Esophagus (tissue), 2 donors: Measurements from ENCODE around the gene EN2. TPM values are rescaled to one million over a fixed set of nuclear protein-coding genes. Genes with fewer than 3 reads are reported as not detected.

Source experiments
- H3K27ac ChIP-seq, 2 donors: one replicate each; pipeline ENCODE4 v1.5.1; 2013; ENCODE audit warnings: low read depth in 2 of 2, mild to moderate bottlenecking in 2 of 2, inconsistent platforms in 1 of 2, low read length in 1 of 2, moderate library complexity in 1 of 2
- H3K27me3 ChIP-seq, 2 donors: one replicate each; pipeline ENCODE4 v1.6.1; 2013; ENCODE audit warnings: low read length in 2 of 2, control low read depth in 1 of 2, mild to moderate bottlenecking in 1 of 2; ENCODE audit not compliant: insufficient read depth in 2 of 2, control insufficient read depth in 1 of 2
- H3K36me3 ChIP-seq, 2 donors: one replicate each; pipeline ENCODE4 v1.6.1; 2013; ENCODE audit warnings: low read length in 1 of 2; ENCODE audit not compliant: control insufficient read depth in 2 of 2, insufficient read depth in 2 of 2
- H3K4me1 ChIP-seq, 2 donors: one replicate each; pipeline ENCODE4 v1.6.1; 2013; ENCODE audit warnings: low read length in 1 of 2; ENCODE audit not compliant: control insufficient read depth in 2 of 2, insufficient read depth in 2 of 2
- H3K4me3 ChIP-seq, 2 donors: one replicate each; pipeline ENCODE4 v1.5.1; 2013; ENCODE audit warnings: low read length in 2 of 2, mild to moderate bottlenecking in 2 of 2, low read depth in 1 of 2, moderate library complexity in 1 of 2
- H3K9me3 ChIP-seq, 2 donors: one replicate each; pipeline ENCODE4 v1.6.1; 2013; ENCODE audit warnings: mild to moderate bottlenecking in 2 of 2, low read depth in 1 of 2, low read length in 1 of 2, moderate library complexity in 1 of 2; ENCODE audit not compliant: control insufficient read depth in 2 of 2, insufficient read depth in 1 of 2
- WGBS, 2 donors: extraction: QIAGEN DNeasy Blood & Tissue Kit; methylation state at CpG; one replicate each; pipeline ENCODE4 v1.1.7; 2013; 5-methylcytosine and 5-hydroxymethylcytosine counted together
- polyA plus RNA-seq, 2 donors: library from polyadenylated mRNA; stranded (reverse); fragments of 200-250 nt; gene quantifications; one replicate each; pipeline ENCODE4 v1.2.3, GENCODE V29; 2013
- donor health status: healthy with polysubstance abuse.
- donor health status: Bipolar disorder and iron deficiency.

Gene EN2
- polyA plus RNA-seq, 2 donors = 0.01 to 0.02 TPM

DNA sequence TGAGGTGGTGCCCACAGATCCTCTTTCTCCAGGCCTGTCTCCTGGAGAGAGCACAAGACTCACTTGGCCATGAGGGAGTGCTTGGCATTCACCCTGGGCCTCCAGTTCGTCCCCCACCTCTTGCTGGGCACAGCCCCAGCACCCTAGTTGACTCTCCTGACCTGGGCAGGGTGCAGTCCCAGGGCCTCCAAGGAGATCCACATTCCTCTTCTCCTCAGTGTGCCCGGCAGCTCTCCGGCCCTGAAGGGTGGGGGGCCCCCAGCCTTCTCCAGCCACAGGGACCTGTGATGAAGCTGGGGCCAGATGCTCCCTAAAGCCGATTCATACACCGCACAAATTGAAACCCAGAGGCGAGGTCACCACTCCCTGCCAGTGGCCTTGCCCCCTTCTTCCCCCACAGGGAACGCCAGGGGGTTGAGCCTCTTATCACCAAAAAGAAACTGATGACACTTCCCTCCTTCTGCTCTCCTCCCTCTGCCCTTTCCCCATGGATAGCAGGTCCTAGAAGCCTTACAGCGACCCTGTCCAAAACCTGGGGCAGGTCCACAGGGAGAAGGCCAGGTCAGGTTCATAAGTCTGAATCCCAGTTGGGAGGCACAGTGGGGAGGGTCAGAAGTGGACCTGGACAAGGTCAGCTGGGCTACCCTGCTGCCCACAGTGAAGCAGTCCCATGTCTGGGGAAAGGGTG lies 3.1 kb downstream of the EN2 start:
- WGBS, 2 donors = 22 to 28% methylated on average over 8 of the region's 8 CpGs
- Histone ChIP-seq H3K4me3 (no peak overlapping the region), H3K27ac (no peak overlapping the region), H3K27me3 (peaks cover 0 to 61% of the 10 kb centered on the region in 2 donors), H3K36me3 (no peaks in the 10 kb centered on the region), H3K4me1 (peaks cover 10 to 15% of the 10 kb centered on the region in 2 donors), H3K9me3 (peaks cover 4 to 6% of the 10 kb centered on the region in 2 donors)

GRCh38 chr7:155461631-155462030 lies 3.7 kb downstream of the EN2 start:
- Histone ChIP-seq H3K9me3 (peaks cover 4 to 6% of the 10 kb centered on the region in 2 donors), H3K36me3 (no peaks in the 10 kb centered on the region), H3K4me3 (no peak overlapping the region), H3K27ac (no peak overlapping the region), H3K27me3 (peaks cover 0 to 66% of the 10 kb centered on the region in 2 donors), H3K4me1 (peaks cover 10 to 18% of the 10 kb centered on the region in 2 donors)
- WGBS, 2 donors = 42 to 50% methylated on average over 3 of the region's 3 CpGs

DNA sequence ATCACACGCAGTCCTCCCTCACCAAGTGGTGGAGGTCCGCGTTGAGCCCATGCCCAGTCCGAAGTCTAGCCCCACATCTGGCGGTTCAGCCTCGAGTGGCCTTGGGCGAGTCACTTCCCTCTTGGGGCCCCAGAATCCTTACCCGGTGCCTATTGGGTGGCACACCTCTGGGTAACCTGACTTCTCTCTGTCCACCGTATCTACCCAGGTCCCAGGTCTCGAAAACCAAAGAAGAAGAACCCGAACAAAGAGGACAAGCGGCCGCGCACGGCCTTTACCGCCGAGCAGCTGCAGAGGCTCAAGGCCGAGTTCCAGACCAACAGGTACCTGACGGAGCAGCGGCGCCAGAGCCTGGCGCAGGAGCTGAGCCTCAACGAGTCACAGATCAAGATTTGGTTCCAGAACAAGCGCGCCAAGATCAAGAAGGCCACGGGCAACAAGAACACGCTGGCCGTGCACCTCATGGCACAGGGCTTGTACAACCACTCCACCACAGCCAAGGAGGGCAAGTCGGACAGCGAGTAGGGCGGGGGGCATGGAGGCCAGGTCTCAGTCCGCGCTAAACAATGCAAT lies 4.3 kb downstream of the EN2 start:
- no peak overlapping the region for H3K27ac ChIP-seq
- WGBS, 2 donors = 17 to 18% methylated on average over 33 of the region's 33 CpGs
- peaks cover 6 to 22% of the 10 kb centered on the region in 2 donors for H3K4me1 ChIP-seq
- peaks cover 4 to 6% of the 10 kb centered on the region in 2 donors for H3K9me3 ChIP-seq
- peaks cover 0 to 69% of the 10 kb centered on the region in 2 donors for H3K27me3 ChIP-seq
- H3K4me3 ChIP-seq = no peak overlapping the region
- no peaks in the 10 kb centered on the region for H3K36me3 ChIP-seq

DNA sequence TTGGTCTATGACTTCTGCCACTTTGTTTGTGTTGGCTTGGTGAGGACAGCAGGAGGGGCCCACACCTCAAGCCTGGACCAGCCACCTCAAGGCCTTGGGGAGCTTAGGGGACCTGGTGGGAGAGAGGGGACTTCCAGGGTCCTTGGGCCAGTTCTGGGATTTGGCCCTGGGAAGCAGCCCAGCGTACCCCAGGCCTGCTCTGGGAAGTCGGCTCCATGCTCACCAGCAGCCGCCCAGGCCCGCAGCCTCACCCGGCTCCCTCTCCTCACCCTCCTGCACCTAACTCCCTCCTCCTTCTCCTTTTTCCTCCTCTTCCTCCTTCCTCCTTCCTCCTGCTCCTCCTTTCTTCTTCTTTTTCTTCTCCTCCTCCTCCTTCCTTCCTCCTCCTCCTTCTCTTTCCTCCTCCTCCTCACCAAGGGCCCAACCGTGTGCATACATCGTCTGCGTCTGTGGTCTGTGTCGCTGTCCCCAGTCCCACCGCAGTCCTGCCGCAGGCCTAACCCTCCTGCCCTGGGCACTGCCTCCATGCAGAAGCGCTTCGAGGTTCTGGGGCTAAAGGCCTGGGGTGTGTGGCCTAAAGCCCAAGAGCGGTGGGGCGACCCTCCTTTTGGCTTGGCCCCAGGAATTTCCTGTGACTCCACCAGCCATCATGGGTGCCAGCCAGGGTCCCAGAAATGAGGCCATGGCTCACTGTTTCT lies 5.3 kb downstream of the EN2 start:
- H3K27ac ChIP-seq = no peak overlapping the region
- no peak overlapping the region for H3K4me3 ChIP-seq
- H3K4me1 ChIP-seq = peaks cover 5 to 15% of the 10 kb centered on the region in 2 donors
- H3K36me3 ChIP-seq = no peaks in the 10 kb centered on the region
- H3K9me3 ChIP-seq = peaks cover 3 to 6% of the 10 kb centered on the region in 2 donors
- H3K27me3 ChIP-seq = peaks cover 0 to 71% of the 10 kb centered on the region in 2 donors
- WGBS, 2 donors = 22 to 24% methylated on average over 13 to 15 of the region's 15 CpGs

- Histone ChIP-seq H3K36me3 (no peaks in the 10 kb centered on the region), H3K4me1 (peaks cover 8 to 11% of the 10 kb centered on the region in 2 donors), H3K27ac (no peak overlapping the region), H3K4me3 (no peak overlapping the region), H3K9me3 (peaks cover 0 to 6% of the 10 kb centered on the region in 2 donors), H3K27me3 (peaks cover 0 to 69% of the 10 kb centered on the region in 2 donors)
- 19 to 22% methylated on average over 6 of the region's 6 CpGs for WGBS, 2 donors
These were observed 6.3 kb downstream of the EN2 start for GRCh38 chr7:155464183-155464582.

- H3K4me3 ChIP-seq = no peak overlapping the region
- no peaks in the 10 kb centered on the region for H3K36me3 ChIP-seq
- 16 to 17% methylated on average over 33 of the region's 33 CpGs for WGBS, 2 donors
These were observed 7.2 kb downstream of the EN2 start for GRCh38 chr7:155464948-155465739.

GRCh38 chr7:155465761-155466141 lies 7.8 kb downstream of the EN2 start:
- Histone ChIP-seq H3K4me3 (no peak overlapping the region), H3K9me3 (peaks cover 0 to 7% of the 10 kb centered on the region in 2 donors), H3K36me3 (no peaks in the 10 kb centered on the region), H3K4me1 (peaks cover 8 to 9% of the 10 kb centered on the region in 2 donors), H3K27ac (no peak overlapping the region), H3K27me3 (peaks cover 0 to 64% of the 10 kb centered on the region in 2 donors)
- WGBS, 2 donors = 15 to 17% methylated on average over 9 of the region's 9 CpGs

More at GRCh38 chr7:155464948-155465739, 7.2 kb downstream of the EN2 start:
- peaks cover 0 to 6% of the 10 kb centered on the region in 2 donors for H3K9me3 ChIP-seq
- H3K27me3 ChIP-seq = peaks cover 0 to 67% of the 10 kb centered on the region in 2 donors
- H3K4me1 ChIP-seq = peaks cover 8 to 9% of the 10 kb centered on the region in 2 donors
- H3K27ac ChIP-seq = no peak overlapping the region

GRCh38 chr7:155466142-155466813 lies 8.3 kb downstream of the EN2 start:
- H3K27ac ChIP-seq = no peak overlapping the region
- H3K9me3 ChIP-seq = peaks cover 0 to 6% of the 10 kb centered on the region in 2 donors
- H3K27me3 ChIP-seq = peaks cover 0 to 60% of the 10 kb centered on the region in 2 donors
- H3K4me3 ChIP-seq = no peak overlapping the region
- no peaks in the 10 kb centered on the region for H3K36me3 ChIP-seq
- WGBS, 2 donors = 7% methylated on average over 42 of the region's 42 CpGs
- H3K4me1 ChIP-seq = peaks cover 8 to 9% of the 10 kb centered on the region in 2 donors
